HepG2 (cell line): ENCODE results near the gene NOP14. TPM values are rescaled to one million over a fixed set of nuclear protein-coding genes. Genes with fewer than 3 reads are reported as not detected.

Experiments used
- AGO1 ChIP-seq: fragments of 200-400 bp; formaldehyde crosslinking; IDR thresholded peaks from 2 replicates; pipeline ENCODE4 v1.6.1; 2017; ENCODE audit warnings: mild to moderate bottlenecking, low read depth, low read length, moderate library complexity; ENCODE audit not compliant: poor library complexity, severe bottlenecking
- AKAP8 ChIP-seq: sonication (generic); formaldehyde crosslinking; IDR thresholded peaks from 2 replicates; pipeline ENCODE4 v1.5.1; 2020; ENCODE audit warnings: mild to moderate bottlenecking, missing genetic modification reagents
- FOSL2 ChIP-seq: sonication (generic); formaldehyde crosslinking; IDR thresholded peaks from 2 replicates; pipeline ENCODE4 v1.4.0; 2020; ENCODE audit warnings: missing genetic modification reagents
- GATAD1 ChIP-seq: IDR thresholded peaks from 2 replicates; pipeline ENCODE4 v1.6.1; 2016; ENCODE audit warnings: missing genetic modification reagents, missing compliant biosample characterization
- HNRNPUL1 ChIP-seq: fragments of 200-400 bp; formaldehyde crosslinking; IDR thresholded peaks from 2 replicates; pipeline ENCODE4 v1.6.1; 2017; ENCODE audit warnings: low read depth, mild to moderate bottlenecking, low read length, moderate library complexity
- JUN ChIP-seq: sonication (generic); formaldehyde crosslinking; IDR thresholded peaks from 2 replicates; pipeline ENCODE4 v1.4.0; 2020; ENCODE audit warnings: mild to moderate bottlenecking, missing genetic modification reagents
- NFE2 ChIP-seq: sonication (generic); formaldehyde crosslinking; IDR thresholded peaks from 2 replicates; pipeline ENCODE4 v1.4.0; 2020; ENCODE audit warnings: missing genetic modification reagents
- POLR2AphosphoS5 ChIP-seq: IDR thresholded peaks from 2 replicates; pipeline ENCODE4 v1.6.1; 2012; ENCODE audit warnings: low read depth, low read length
- TCF7L2 ChIP-seq: IDR thresholded peaks from 2 replicates; pipeline ENCODE4 v1.6.1; 2011; ENCODE audit warnings: mild to moderate bottlenecking, low read depth, low read length, moderate library complexity
- TGIF2 ChIP-seq: IDR thresholded peaks from 2 replicates; pipeline ENCODE4 v1.6.1; 2016; ENCODE audit warnings: control low read depth, missing compliant biosample characterization
- U2AF2 ChIP-seq: fragments of 200-400 bp; formaldehyde crosslinking; IDR thresholded peaks from 2 replicates; pipeline ENCODE4 v1.6.1; 2017; ENCODE audit warnings: low read depth, mild to moderate bottlenecking, low read length
- ZNF3 ChIP-seq: IDR thresholded peaks from 2 replicates; pipeline ENCODE4 v1.7.0; 2017; ENCODE audit warnings: inconsistent platforms
- ZNF331 ChIP-seq: sonication (generic); formaldehyde crosslinking; IDR thresholded peaks from 2 replicates; pipeline ENCODE4 v1.4.0; 2020; ENCODE audit warnings: missing genetic modification reagents
- ZNF724P ChIP-seq: sonication (generic); formaldehyde crosslinking; IDR thresholded peaks from 2 replicates; pipeline ENCODE4 v1.8.0; 2022; ENCODE audit warnings: missing genetic modification reagents, borderline replicate concordance
- polyA plus RNA-seq, 8 experiments: library from polyadenylated mRNA; depleted of rRNA in 3 of 8; stranded (reverse) in 7 of 8; unstranded in 1 of 8; fragments of >200 nt; fragmentation: Illumina TruSeq in 4 of 8; extraction: Trizol in 4 of 8; gene quantifications; 2 replicates each; pipeline versions ENCODE4 v1.2.1 to v1.2.3, GENCODE V29; 2011 to 2016; ENCODE audit warnings: low read depth in 4 of 8, missing spikeins in 1 of 8, mixed read lengths in 1 of 8; ENCODE audit not compliant: insufficient read depth in 1 of 8
- total RNA-seq, 5 experiments: library from RNA; depleted of rRNA; stranded (reverse); fragments of >200 nt; fragmentation: Illumina TruSeq; extraction: Trizol; gene quantifications; 2 replicates each; pipeline ENCODE4 v1.2.3, GENCODE V29; 2016; ENCODE audit warnings: low read depth in 1 of 5
- TF ChIP-seq, protein P1 (sequence below): sonication (generic); formaldehyde crosslinking; IDR thresholded peaks from 2 replicates; pipeline ENCODE4 v1.4.0; 2020; ENCODE audit warnings: missing genetic modification reagents
- TF ChIP-seq, protein P2 (sequence below): sonication (generic); formaldehyde crosslinking; IDR thresholded peaks from 2 replicates; pipeline ENCODE4 v1.4.0; 2020; ENCODE audit warnings: missing genetic modification reagents, mild to moderate bottlenecking, borderline replicate concordance
- TF ChIP-seq, protein P3 (sequence below): sonication (generic); formaldehyde crosslinking; conservative IDR thresholded peaks from 2 replicates; pipeline ENCODE4 v1.8.0; 2022; ENCODE audit warnings: missing genetic modification reagents
- TF ChIP-seq, protein P4 (sequence below): sonication (generic); formaldehyde crosslinking; IDR thresholded peaks from 2 replicates; pipeline ENCODE4 v1.5.0; 2020; ENCODE audit warnings: mild to moderate bottlenecking, missing genetic modification reagents

Gene NOP14
- total and polyA plus RNA-seq, 2 of the 13 experiments (the other 11 are each of a cell fraction or from before 2014, with no cell fraction given) = 6.9 to 47.9 TPM

DNA sequence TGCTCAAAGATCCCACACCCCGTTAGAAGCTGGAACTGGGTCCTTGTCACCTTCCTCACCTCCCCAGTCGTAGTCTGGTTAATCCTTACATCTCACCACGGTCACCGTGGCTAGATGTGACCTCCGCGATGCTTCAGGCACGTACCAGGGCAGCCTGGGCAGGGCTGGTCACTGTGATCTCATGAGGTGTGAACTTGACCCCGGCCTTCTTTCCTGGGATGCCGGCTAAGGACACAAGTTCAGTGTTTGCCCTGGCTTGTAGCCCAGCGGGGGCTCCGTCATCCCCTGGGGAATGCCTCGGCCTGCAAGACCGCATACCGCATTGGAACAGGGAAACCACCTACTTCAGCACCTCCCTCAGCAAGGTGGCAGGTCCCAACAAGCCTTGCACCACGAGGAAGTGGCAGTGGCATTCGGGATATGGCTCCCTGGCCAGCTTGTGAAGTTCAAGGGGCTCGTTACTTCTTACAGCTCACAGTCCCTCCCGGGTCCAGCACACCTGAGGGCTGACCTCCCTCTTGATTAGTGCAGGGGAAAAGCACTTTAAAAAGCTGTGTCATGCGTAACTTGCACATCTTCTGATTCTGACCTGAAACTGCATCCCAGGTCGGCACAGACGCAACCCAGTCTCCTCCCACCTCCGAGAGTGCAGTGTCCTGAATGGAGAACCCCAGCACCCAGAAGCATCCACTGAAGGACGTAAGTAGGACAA lies 25.9 kb downstream of the NOP14 start (continued):
- TF ChIP-seq, protein P1, sequence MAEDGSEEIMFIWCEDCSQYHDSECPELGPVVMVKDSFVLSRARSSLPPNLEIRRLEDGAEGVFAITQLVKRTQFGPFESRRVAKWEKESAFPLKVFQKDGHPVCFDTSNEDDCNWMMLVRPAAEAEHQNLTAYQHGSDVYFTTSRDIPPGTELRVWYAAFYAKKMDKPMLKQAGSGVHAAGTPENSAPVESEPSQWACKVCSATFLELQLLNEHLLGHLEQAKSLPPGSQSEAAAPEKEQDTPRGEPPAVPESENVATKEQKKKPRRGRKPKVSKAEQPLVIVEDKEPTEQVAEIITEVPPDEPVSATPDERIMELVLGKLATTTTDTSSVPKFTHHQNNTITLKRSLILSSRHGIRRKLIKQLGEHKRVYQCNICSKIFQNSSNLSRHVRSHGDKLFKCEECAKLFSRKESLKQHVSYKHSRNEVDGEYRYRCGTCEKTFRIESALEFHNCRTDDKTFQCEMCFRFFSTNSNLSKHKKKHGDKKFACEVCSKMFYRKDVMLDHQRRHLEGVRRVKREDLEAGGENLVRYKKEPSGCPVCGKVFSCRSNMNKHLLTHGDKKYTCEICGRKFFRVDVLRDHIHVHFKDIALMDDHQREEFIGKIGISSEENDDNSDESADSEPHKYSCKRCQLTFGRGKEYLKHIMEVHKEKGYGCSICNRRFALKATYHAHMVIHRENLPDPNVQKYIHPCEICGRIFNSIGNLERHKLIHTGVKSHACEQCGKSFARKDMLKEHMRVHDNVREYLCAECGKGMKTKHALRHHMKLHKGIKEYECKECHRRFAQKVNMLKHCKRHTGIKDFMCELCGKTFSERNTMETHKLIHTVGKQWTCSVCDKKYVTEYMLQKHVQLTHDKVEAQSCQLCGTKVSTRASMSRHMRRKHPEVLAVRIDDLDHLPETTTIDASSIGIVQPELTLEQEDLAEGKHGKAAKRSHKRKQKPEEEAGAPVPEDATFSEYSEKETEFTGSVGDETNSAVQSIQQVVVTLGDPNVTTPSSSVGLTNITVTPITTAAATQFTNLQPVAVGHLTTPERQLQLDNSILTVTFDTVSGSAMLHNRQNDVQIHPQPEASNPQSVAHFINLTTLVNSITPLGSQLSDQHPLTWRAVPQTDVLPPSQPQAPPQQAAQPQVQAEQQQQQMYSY = no peak
- TF ChIP-seq, protein P2, sequence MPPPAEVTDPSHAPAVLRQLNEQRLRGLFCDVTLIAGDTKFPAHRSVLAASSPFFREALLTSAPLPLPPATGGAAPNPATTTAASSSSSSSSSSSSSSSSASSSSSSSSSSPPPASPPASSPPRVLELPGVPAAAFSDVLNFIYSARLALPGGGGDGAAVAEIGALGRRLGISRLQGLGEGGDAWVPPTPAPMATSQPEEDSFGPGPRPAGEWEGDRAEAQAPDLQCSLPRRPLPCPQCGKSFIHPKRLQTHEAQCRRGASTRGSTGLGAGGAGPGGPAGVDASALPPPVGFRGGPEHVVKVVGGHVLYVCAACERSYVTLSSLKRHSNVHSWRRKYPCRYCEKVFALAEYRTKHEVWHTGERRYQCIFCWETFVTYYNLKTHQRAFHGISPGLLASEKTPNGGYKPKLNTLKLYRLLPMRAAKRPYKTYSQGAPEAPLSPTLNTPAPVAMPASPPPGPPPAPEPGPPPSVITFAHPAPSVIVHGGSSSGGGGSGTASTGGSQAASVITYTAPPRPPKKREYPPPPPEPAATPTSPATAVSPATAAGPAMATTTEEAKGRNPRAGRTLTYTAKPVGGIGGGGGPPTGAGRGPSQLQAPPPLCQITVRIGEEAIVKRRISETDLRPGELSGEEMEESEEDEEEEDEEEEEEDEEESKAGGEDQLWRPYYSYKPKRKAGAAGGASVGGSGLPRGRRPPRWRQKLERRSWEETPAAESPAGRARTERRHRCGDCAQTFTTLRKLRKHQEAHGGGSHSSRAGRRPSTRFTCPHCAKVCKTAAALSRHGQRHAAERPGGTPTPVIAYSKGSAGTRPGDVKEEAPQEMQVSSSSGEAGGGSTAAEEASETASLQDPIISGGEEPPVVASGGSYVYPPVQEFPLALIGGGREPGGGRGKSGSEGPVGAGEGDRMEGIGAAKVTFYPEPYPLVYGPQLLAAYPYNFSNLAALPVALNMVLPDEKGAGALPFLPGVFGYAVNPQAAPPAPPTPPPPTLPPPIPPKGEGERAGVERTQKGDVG (CRISPR knock-in tag) = peak; percentile 66; the same call in 1 of the 2 replicates
- no peak for TF ChIP-seq U2AF2
- TF ChIP-seq HNRNPUL1 = no peak
- TF ChIP-seq ZNF331 (CRISPR knock-in tag) = peak; percentile 45; the same call in 1 of the 2 replicates
- TF ChIP-seq, protein P3, sequence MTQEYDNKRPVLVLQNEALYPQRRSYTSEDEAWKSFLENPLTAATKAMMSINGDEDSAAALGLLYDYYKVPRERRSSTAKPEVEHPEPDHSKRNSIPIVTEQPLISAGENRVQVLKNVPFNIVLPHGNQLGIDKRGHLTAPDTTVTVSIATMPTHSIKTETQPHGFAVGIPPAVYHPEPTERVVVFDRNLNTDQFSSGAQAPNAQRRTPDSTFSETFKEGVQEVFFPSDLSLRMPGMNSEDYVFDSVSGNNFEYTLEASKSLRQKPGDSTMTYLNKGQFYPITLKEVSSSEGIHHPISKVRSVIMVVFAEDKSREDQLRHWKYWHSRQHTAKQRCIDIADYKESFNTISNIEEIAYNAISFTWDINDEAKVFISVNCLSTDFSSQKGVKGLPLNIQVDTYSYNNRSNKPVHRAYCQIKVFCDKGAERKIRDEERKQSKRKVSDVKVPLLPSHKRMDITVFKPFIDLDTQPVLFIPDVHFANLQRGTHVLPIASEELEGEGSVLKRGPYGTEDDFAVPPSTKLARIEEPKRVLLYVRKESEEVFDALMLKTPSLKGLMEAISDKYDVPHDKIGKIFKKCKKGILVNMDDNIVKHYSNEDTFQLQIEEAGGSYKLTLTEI (CRISPR knock-in tag) = no peak
- no peak; the same call in 1 of the 2 replicates for TF ChIP-seq TGIF2
- no peak for TF ChIP-seq AGO1
- no peak for TF ChIP-seq ZNF3
- peak; percentile 92 for TF ChIP-seq AKAP8 (CRISPR knock-in tag)
- peak; percentile 57; the same call in 1 of the 2 replicates for TF ChIP-seq GATAD1 (CRISPR knock-in tag)
- 0 out of 2 replicates have a peak, but pooled peaks have one; percentile 68 for TF ChIP-seq ZNF724P (CRISPR knock-in tag)
- peak; percentile 75 for TF ChIP-seq FOSL2 (CRISPR knock-in tag)
- TF ChIP-seq NFE2 (CRISPR knock-in tag) = no peak
- TF ChIP-seq, protein P4, sequence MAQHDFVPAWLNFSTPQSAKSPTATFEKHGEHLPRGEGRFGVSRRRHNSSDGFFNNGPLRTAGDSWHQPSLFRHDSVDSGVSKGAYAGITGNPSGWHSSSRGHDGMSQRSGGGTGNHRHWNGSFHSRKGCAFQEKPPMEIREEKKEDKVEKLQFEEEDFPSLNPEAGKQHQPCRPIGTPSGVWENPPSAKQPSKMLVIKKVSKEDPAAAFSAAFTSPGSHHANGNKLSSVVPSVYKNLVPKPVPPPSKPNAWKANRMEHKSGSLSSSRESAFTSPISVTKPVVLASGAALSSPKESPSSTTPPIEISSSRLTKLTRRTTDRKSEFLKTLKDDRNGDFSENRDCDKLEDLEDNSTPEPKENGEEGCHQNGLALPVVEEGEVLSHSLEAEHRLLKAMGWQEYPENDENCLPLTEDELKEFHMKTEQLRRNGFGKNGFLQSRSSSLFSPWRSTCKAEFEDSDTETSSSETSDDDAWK = no peak
- TF ChIP-seq POLR2AphosphoS5 = peak; percentile 51
- peak; percentile 91 for TF ChIP-seq JUN (CRISPR knock-in tag)
- no peak for TF ChIP-seq TCF7L2
